ENCODE results near the gene SNX10.

GRCh38 chr7:26319636-26320035 lies 28.0 kb downstream of the SNX10 start:
- TF ChIP-seq CTCF (conservative IDR thresholded peaks at IDR 0.05) = no peak
- no peak for TF ChIP-seq ZFX (IDR thresholded peaks at IDR 0.05)
